Measurements from ENCODE around the gene CPEB4.

GRCh38 chr5:173857234-173857633, 30.9 kb upstream of the CPEB4 start:
- TF ChIP-seq CTCF (IDR thresholded peaks at IDR 0.05; ENCODE audit: insufficient read depth, low read length) (no peak), REST (IDR thresholded peaks at IDR 0.05; ENCODE audit: insufficient replicate concordance, low read depth) (no peak), POLR2AphosphoS5 (IDR thresholded peaks at IDR 0.05; ENCODE audit: low read depth) (no peak), GABPA (IDR thresholded peaks at IDR 0.05; ENCODE audit: low read depth) (no peak), SPI1 (IDR thresholded peaks at IDR 0.05; ENCODE audit: borderline replicate concordance, low read depth) (no peak)

Data from HL-60 (cell line).